Breast epithelium (tissue), 4 donors: ENCODE measurements around the gene ARFRP1. TPM values are rescaled to one million over a fixed set of nuclear protein-coding genes. Genes with fewer than 3 reads are reported as not detected.

Experiments used
- DNase-seq, 2 donors: peaks; one replicate each; pipeline ENCODE4 v3.0.0-alpha.2; 2019; ENCODE audit warnings: low spot score in 2 of 2
- H3K27ac ChIP-seq, 2 donors: fragments of 200-600 bp; sonication (generic) in 1 of 2; one replicate each; pipeline ENCODE4 v1.5.1; 2016 to 2019; ENCODE audit warnings: mild to moderate bottlenecking in 1 of 2
- H3K27me3 ChIP-seq, 2 donors: fragments of 200-600 bp; sonication (generic) in 1 of 2; one replicate each; pipeline versions ENCODE4 v1.5.1 to v1.6.0; 2017 to 2019; ENCODE audit warnings: control low read depth in 1 of 2, mild to moderate bottlenecking in 1 of 2
- H3K36me3 ChIP-seq: fragments of 200-600 bp; one replicate; pipeline ENCODE4 v1.5.1; 2019
- H3K4me1 ChIP-seq, 2 donors: fragments of 200-600 bp; sonication (generic); one replicate each; pipeline ENCODE4 v1.5.1; 2016 to 2019; ENCODE audit warnings: control low read depth in 1 of 2
- H3K4me3 ChIP-seq, 3 donors: fragments of 200-600 bp; sonication (generic); 1 replicate in 2 of 3; 2 replicates in 1 of 3; pipeline ENCODE4 v1.5.1; 2016 to 2019; ENCODE audit warnings: mild to moderate bottlenecking in 3 of 3, moderate library complexity in 2 of 3
- H3K9me3 ChIP-seq, 2 donors: fragments of 200-600 bp; sonication (generic) in 1 of 2; one replicate each; pipeline ENCODE4 v1.5.1; 2016 to 2019; ENCODE audit warnings: control low read depth in 1 of 2
- POLR2A ChIP-seq: fragments of 450-650 bp; IDR thresholded peaks from one replicate; pipeline ENCODE4 v1.6.1; 2016; ENCODE audit warnings: antibody characterized with exemption, mild to moderate bottlenecking, moderate library complexity
- POLR2AphosphoS5 ChIP-seq, 3 donors: sonication (generic); formaldehyde crosslinking; IDR thresholded peaks; one replicate each; pipeline ENCODE4 v1.6.1; 2017; ENCODE audit warnings: antibody characterized with exemption in 3 of 3
- intact Hi-C: fragments of 100-400 bp; cut with DNase I; formaldehyde crosslinking; loops from one replicate; pipeline ENCODE4 v1.15.1; 2023; ENCODE audit warnings: low total_unique reads
- total RNA-seq, 3 donors: library from RNA; depleted of rRNA; stranded (reverse); fragments of >200 nt; gene quantifications; one replicate each; pipeline ENCODE4 v1.1.0, GENCODE V29; 2016
- TF ChIP-seq, protein P1 (sequence below), 3 donors: fragments of 450-650 bp; IDR thresholded peaks; one replicate each; pipeline ENCODE4 v1.5.1; 2016 to 2017; ENCODE audit warnings: antibody characterized with exemption in 3 of 3, mild to moderate bottlenecking in 3 of 3, moderate library complexity in 3 of 3

Gene ARFRP1
- total RNA-seq, 3 donors from 2014 or later = 30.7 to 41.0 (median 32.3) TPM

DNA sequence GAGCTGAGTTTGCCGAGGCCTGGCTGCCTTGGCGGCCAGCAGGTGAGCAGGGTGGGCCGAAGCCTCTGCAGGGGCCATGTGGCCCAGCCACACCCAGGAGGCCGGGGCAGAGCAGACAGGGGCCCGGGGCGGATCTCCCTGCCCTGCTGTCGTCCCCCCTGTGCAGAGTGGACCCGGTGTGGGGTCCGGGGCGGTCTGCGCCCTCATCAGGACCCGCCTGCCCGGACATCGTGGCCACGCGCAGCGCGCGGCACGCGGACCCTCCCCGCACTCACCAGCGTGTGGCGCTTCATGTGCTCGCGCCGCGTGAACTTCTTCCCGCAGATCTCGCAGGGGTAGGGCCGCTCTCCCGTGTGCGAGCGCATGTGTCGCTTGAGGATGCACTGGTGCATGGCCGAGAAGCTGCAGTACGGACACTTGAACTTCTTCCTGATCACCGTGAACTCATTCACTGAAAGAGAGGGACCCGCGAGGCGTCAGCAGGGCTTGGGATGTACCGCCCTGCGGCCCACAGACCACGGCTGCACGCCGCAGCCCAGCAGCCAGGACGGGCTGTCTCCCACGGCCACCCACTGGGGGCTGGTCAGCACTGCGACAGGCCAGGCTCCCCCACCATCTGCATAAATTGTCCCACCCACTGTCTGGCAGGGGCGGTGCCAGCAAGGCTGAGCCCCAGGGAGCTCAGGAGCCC, 44.8 kb upstream of the ARFRP1 start:
- Histone ChIP-seq H3K4me3 (no peak overlapping the region), H3K27ac (no peak overlapping the region), H3K9me3 (no peaks in the 10 kb centered on the region), H3K36me3 (no peaks in the 10 kb centered on the region), H3K27me3 (no peaks in the 10 kb centered on the region), H3K4me1 (no peaks in the 10 kb centered on the region)
- intact Hi-C loops = loop anchor here (5.0 kb wide), 1 partner anchor 1085 kb away; no protein-coding TSS in a partner anchor
- TF ChIP-seq, protein P1, sequence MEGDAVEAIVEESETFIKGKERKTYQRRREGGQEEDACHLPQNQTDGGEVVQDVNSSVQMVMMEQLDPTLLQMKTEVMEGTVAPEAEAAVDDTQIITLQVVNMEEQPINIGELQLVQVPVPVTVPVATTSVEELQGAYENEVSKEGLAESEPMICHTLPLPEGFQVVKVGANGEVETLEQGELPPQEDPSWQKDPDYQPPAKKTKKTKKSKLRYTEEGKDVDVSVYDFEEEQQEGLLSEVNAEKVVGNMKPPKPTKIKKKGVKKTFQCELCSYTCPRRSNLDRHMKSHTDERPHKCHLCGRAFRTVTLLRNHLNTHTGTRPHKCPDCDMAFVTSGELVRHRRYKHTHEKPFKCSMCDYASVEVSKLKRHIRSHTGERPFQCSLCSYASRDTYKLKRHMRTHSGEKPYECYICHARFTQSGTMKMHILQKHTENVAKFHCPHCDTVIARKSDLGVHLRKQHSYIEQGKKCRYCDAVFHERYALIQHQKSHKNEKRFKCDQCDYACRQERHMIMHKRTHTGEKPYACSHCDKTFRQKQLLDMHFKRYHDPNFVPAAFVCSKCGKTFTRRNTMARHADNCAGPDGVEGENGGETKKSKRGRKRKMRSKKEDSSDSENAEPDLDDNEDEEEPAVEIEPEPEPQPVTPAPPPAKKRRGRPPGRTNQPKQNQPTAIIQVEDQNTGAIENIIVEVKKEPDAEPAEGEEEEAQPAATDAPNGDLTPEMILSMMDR (IDR thresholded peaks at IDR 0.05) = no peak
- TF ChIP-seq POLR2A (no peak), POLR2AphosphoS5 (IDR thresholded peaks at IDR 0.05) (no peak)
- DNase-seq = no peak

DNA sequence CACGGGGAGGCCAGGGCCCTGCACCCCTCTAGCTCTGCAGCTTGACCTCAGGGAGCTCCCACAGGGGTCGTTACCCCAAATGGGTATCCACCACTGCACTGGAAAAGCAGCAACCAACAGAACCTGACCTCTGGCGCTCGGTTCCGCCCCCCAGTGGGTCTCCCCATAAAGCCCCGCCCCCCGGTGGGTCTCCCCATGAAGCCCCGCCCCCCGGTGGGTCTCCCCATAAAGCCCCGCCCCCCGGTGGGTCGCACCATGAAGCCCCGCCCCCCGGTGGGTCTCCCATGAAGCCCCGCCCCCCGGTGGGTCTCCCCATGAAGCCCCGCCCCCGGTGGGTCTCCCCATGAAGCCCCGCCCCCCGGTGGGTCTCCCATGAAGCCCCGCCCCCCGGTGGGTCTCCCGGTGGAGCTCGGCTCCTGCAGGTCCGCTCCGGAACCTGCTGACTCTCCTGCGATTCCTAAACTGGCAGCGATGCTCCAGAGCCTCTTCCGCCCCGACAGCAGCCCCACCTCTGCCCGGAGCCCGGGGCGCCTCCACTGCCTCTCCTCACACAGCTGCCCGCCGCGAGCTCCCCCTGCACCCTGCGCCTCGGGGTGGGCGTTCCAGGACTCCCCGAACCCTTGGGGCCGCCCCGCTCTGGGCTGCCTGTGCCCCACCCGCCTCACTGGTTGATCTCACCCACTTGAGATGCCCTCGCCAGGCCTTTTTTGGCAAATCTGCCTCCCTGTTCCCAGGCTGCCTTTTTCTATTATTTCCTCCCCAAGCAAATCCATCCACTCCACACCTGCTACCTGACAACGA, 43.9 kb upstream of the ARFRP1 start:
- H3K27ac ChIP-seq = no peak overlapping the region
- H3K4me3 ChIP-seq = no peak overlapping the region
- H3K9me3 ChIP-seq = no peaks in the 10 kb centered on the region
- H3K36me3 ChIP-seq = no peaks in the 10 kb centered on the region
- no peaks in the 10 kb centered on the region for H3K27me3 ChIP-seq
- TF ChIP-seq, protein P1 (IDR thresholded peaks at IDR 0.05) = no peak
- TF ChIP-seq POLR2AphosphoS5 (IDR thresholded peaks at IDR 0.05) = no peak
- no peak for TF ChIP-seq POLR2A
- no peaks in the 10 kb centered on the region for H3K4me1 ChIP-seq
- intact Hi-C loops = loop anchor here (5.0 kb wide), 1 partner anchor 1084 kb away; no protein-coding TSS in a partner anchor
- DNase-seq = no peak

DNA sequence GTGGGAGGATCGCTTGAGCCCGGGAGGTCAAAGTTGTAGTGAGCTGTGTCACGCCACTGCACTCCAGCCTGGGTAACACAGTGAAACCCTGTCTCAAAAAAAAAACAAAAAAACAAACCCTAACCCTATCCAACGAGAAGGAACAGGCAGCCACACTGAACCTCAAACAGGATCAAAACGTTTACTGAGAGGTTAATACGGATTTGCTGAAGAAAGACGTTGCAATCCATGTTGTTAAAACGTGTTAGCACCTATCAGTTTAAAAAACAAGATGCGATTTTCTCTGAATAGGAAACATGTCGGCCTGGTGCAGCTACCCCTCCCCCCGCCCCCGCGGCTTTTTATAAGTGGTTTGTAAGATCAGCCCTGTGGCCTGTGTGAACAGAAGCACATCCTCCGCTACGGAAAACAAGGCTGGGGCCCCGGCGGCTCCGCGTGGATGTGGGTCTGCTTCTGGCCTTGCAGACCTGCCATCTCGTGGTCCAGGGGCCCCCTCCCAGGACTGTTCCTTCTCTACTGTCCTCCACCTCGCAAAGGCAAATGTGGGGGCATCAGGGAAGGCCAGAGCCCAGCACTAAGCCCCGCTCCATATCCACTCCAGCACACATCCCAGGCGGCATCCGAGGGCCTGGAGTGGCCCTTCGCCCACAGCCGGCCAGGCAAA, 43.2 kb upstream of the ARFRP1 start:
- no peak overlapping the region for H3K27ac ChIP-seq
- no peaks in the 10 kb centered on the region for H3K36me3 ChIP-seq
- H3K9me3 ChIP-seq = no peaks in the 10 kb centered on the region
- H3K4me3 ChIP-seq = no peak overlapping the region
- TF ChIP-seq POLR2AphosphoS5 (IDR thresholded peaks at IDR 0.05) (no peak), POLR2A (no peak)
- TF ChIP-seq, protein P1 (IDR thresholded peaks at IDR 0.05) = no peak
- no peaks in the 10 kb centered on the region for H3K27me3 ChIP-seq
- H3K4me1 ChIP-seq = no peaks in the 10 kb centered on the region
- intact Hi-C loops = loop anchor here (5.0 kb wide), 1 partner anchor 1084 kb away; no protein-coding TSS in a partner anchor
- DNase-seq = no peak

DNA sequence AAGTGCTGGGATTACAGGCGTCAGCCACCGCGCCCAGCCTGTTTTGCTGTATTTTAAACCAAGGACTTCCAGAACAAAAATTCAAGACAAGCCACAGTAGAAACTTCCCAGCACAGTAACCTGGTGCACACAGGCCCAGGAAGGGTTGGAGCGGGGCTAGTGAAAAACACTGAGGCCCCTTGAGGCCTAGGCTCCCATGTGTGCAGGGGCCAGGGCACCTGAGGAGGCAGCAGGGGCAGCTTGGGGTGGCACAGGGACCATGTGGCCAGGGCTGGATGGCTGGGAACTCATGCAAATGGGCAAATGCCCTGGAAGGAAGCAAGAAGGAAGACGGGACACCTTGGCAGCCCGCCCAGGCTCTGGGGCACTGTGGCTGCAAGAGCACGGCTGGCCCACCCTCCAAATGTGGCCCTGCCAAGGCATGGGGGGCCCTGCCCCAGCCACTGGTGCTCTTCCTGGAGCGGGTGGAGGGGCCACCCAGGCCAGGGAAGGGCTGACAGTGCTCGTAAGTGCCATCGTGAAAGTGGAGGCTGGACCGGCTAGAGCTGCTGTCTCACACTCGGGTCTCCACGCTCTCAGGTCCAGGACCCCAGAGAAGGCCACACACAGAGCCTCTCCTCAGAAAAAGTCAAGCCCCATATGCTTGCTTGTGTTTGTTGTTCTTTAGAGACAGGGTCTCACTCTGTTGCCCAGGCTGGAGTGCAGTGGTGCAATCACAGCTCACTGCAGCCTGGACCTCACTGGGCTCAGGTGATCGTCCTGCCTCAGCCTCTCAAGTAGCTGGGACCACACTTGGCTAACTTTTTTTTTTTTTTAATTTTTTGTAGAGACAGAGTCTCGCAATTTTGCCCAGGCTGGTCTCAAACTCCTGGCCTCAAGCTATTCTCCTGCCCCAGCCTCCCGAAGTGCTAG, 42.1 kb upstream of the ARFRP1 start:
- TF ChIP-seq, protein P1 (IDR thresholded peaks at IDR 0.05) = no peak
- TF ChIP-seq POLR2AphosphoS5 (IDR thresholded peaks at IDR 0.05) = no peak
- no peak for TF ChIP-seq POLR2A
- H3K27me3 ChIP-seq = no peaks in the 10 kb centered on the region
- no peak for DNase-seq
- no peaks in the 10 kb centered on the region for H3K9me3 ChIP-seq
- no peak overlapping the region for H3K4me3 ChIP-seq
- intact Hi-C loops = loop anchor here (5.0 kb wide), 1 partner anchor 1083 kb away; no protein-coding TSS in a partner anchor
- no peaks in the 10 kb centered on the region for H3K36me3 ChIP-seq
- H3K27ac ChIP-seq = no peak overlapping the region
- no peaks in the 10 kb centered on the region for H3K4me1 ChIP-seq
